ENCODE data around the gene DNER.

The DNER gene

GRCh38 chr2:229672021-229672420 lies 42.3 kb downstream of the DNER start:
- Histone ChIP-seq H3K27me3 (ENCODE audit: insufficient read depth, low read depth) (no peaks in the 10 kb centered on the region), H3K9ac (no peak overlapping the region), H3K36me3 (ENCODE audit: insufficient read depth) (no peaks in the 10 kb centered on the region), H3K79me2 (ENCODE audit: insufficient read depth, low read depth) (no peaks in the 10 kb centered on the region), H4K20me1 (ENCODE audit: insufficient read depth) (no peaks in the 10 kb centered on the region), H3K4me1 (ENCODE audit: low read depth, poor library complexity, severe bottlenecking) (peaks cover 10% of the 10 kb centered on the region), H2AFZ (ENCODE audit: low read depth) (no peak overlapping the region), H3K4me2 (no peak overlapping the region), H3K4me3 (IDR thresholded peaks at IDR 0.05; ENCODE audit: insufficient read depth, low read depth, low read length) (no peak overlapping the region), H3K27ac (no peak overlapping the region)
- TF ChIP-seq CTCF (conservative IDR thresholded peaks at IDR 0.05; ENCODE audit: low read depth, low read length) = no peak

- no peaks in the 10 kb centered on the region for H3K79me2 ChIP-seq (ENCODE audit: insufficient read depth, low read depth)
Measured at GRCh38 chr2:229669841-229670240, 44.5 kb downstream of the DNER start.

GRCh38 chr2:229666811-229667210 lies 47.5 kb downstream of the DNER start:
- no peaks in the 10 kb centered on the region for H3K36me3 ChIP-seq (ENCODE audit: insufficient read depth)
- no peak overlapping the region for H3K9ac ChIP-seq
- H3K4me2 ChIP-seq = no peak overlapping the region
- no peak for TF ChIP-seq CTCF (conservative IDR thresholded peaks at IDR 0.05; ENCODE audit: low read depth, low read length)
- H3K27me3 ChIP-seq (ENCODE audit: insufficient read depth, low read depth) = no peaks in the 10 kb centered on the region
- H2AFZ ChIP-seq (ENCODE audit: low read depth) = no peak overlapping the region
- peaks cover 10% of the 10 kb centered on the region for H3K4me1 ChIP-seq (ENCODE audit: low read depth, poor library complexity, severe bottlenecking)
- H3K4me3 ChIP-seq (IDR thresholded peaks at IDR 0.05; ENCODE audit: insufficient read depth, low read depth, low read length) = no peak overlapping the region
- H4K20me1 ChIP-seq (ENCODE audit: insufficient read depth) = no peaks in the 10 kb centered on the region
- no peak overlapping the region for H3K27ac ChIP-seq
- no peaks in the 10 kb centered on the region for H3K79me2 ChIP-seq (ENCODE audit: insufficient read depth, low read depth)

More at GRCh38 chr2:229669841-229670240, 44.5 kb downstream of the DNER start:
- H3K4me1 ChIP-seq (ENCODE audit: low read depth, poor library complexity, severe bottlenecking) = peaks cover 10% of the 10 kb centered on the region
- H3K36me3 ChIP-seq (ENCODE audit: insufficient read depth) = no peaks in the 10 kb centered on the region
- no peak overlapping the region for H3K4me3 ChIP-seq (IDR thresholded peaks at IDR 0.05; ENCODE audit: insufficient read depth, low read depth, low read length)
- H3K27me3 ChIP-seq (ENCODE audit: insufficient read depth, low read depth) = no peaks in the 10 kb centered on the region
- no peak overlapping the region for H3K9ac ChIP-seq
- H3K27ac ChIP-seq = peak overlapping the region; percentile 15; the same call in 1 of the 2 replicates
- no peaks in the 10 kb centered on the region for H4K20me1 ChIP-seq (ENCODE audit: insufficient read depth)
- TF ChIP-seq CTCF (conservative IDR thresholded peaks at IDR 0.05; ENCODE audit: low read depth, low read length) = no peak
- H3K4me2 ChIP-seq = peak overlapping the region; percentile 21; the same call in 1 of the 2 replicates
- no peak overlapping the region for H2AFZ ChIP-seq (ENCODE audit: low read depth)

GRCh38 chr2:229665158-229665557 lies 49.2 kb downstream of the DNER start:
- H3K9ac ChIP-seq = no peak overlapping the region
- H3K27me3 ChIP-seq (ENCODE audit: insufficient read depth, low read depth) = no peaks in the 10 kb centered on the region
- no peaks in the 10 kb centered on the region for H3K79me2 ChIP-seq (ENCODE audit: insufficient read depth, low read depth)
- H3K36me3 ChIP-seq (ENCODE audit: insufficient read depth) = no peaks in the 10 kb centered on the region
- TF ChIP-seq CTCF (conservative IDR thresholded peaks at IDR 0.05; ENCODE audit: low read depth, low read length) = no peak
- no peak overlapping the region for H3K4me2 ChIP-seq
- H3K4me3 ChIP-seq (IDR thresholded peaks at IDR 0.05; ENCODE audit: insufficient read depth, low read depth, low read length) = no peak overlapping the region
- peaks cover 5% of the 10 kb centered on the region for H3K4me1 ChIP-seq (ENCODE audit: low read depth, poor library complexity, severe bottlenecking)
- no peak overlapping the region for H3K27ac ChIP-seq
- H4K20me1 ChIP-seq (ENCODE audit: insufficient read depth) = no peaks in the 10 kb centered on the region
- H2AFZ ChIP-seq (ENCODE audit: low read depth) = no peak overlapping the region
